T-helper 1 cell (primary cell): ENCODE results near the gene RIMKLB.
"Not testable (repeated sequence)": the region's sequence is repeated elsewhere in the genome, so short reads cannot be mapped to it uniquely, and the experiment has no call there.

ENCODE experiments used
- DNase-seq, 5 donors: peaks; one replicate each; pipeline ENCODE4 v3.0.0-alpha.2; 2012 to 2020

RIMKLB gene

GRCh38 chr12:8820676-8821407 lies 123.1 kb downstream of the RIMKLB start:
- not testable (repeated sequence) for DNase-seq

- no peak for DNase-seq
Measured at GRCh38 chr12:8821591-8821990, 123.8 kb downstream of the RIMKLB start.

GRCh38 chr12:8822298-8822697 lies 124.5 kb downstream of the RIMKLB start, which contains the start of gene A2ML1:
A2ML1 (plus strand) TSS chr12:8822621; CDS start chr12:8822652, 31 bp downstream.
- DNase-seq = no peak

GRCh38 chr12:8823565-8824300 lies 125.9 kb downstream of the RIMKLB start:
- no peak for DNase-seq

DNA sequence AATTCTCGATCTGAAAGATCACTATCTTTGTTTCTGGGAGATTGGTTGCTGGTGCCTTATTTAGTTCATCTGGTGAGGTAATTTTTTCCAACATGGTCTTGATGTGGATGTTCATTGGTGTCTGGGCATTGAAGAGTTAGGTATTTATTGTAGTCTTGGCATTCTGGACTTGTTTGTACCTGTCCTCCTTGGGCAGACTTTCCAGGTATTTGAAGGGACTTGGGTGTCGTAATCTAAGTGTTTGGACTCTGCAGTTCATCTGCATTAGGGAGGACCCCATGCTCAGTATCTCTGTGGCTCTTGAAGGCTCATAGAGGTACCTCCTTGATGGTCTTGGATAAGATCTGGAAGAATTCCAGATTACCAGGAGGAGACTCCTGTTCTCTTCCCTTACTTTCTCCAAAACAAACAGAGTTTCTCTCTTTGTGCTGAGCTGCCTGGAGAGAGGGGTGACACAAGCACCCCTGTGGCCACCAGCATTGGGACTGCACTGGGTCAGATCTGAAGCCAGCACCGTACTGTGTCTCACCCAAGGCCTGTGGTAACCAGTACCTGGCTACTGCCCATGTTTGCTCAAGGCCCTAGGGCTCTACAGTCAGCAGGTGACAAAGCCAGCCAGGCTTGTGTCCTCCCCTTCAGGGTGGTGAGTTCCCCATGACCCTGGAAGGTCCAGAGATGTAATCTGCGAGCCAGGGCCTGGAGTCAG lies 129.9 kb downstream of the RIMKLB start:
- no peak for DNase-seq

DNA sequence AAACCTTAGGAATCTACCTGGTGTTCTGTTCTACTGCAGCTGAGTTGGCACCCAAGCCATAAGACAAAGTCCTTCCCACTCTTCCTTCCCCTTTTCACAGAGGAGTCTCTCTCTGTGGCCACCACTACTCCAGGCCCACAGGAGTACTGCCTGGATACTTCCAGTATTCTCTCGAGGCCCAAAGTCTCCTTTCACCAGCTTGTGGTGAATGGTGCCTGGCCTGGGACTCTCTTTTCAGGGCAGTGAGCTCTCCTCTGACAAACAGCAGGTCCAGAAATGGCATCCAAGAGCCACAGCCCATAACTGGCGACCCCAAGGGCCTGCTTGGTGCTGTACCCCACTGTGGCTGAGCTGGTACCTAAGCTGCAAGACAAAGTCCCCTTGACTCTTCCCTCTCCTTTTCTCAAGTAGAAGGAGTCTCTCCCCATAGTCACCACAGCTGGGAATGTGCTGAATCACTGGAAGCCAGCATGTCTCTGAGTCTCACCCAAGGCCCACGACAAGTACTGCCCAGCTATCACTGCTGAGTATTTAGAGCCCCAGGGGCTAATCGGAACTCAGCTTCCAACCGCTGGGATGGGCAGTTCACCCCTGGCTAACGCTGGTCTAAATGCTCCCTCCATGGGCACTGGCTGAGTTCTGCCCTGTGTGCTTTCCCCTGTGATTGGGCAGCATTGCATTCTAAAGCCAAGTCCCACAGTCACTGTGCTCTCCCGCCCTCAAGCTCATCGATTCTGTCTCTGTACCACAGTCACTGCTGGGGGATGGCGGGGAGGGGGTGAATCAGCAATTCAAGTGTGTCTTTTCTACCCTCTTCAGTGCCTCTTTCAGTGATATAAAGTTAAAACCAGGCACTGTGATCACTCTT lies 130.7 kb downstream of the RIMKLB start:
- no peak for DNase-seq

DNA sequence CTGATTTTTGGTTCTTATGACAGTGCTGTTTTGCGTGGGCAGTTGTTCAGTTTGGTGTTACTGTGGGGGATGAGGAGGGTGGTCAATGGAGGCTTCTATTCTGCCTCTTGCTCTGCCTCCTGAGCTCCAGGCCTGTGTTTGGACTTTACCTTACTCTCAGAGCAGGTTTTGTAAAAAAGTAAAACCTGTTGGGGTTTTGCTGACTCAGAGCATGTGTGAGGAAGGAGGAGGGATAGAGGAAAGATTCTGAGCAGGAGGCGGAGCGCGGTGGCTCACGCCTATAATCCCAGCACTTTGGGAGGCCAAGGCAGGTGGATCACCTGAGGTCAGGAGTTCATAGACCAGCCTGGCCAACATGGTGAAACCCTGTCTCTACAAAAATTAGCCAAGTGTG lies 131.3 kb downstream of the RIMKLB start:
- DNase-seq = no peak

GRCh38 chr12:8829621-8830020 lies 131.8 kb downstream of the RIMKLB start:
- DNase-seq = no peak

DNA sequence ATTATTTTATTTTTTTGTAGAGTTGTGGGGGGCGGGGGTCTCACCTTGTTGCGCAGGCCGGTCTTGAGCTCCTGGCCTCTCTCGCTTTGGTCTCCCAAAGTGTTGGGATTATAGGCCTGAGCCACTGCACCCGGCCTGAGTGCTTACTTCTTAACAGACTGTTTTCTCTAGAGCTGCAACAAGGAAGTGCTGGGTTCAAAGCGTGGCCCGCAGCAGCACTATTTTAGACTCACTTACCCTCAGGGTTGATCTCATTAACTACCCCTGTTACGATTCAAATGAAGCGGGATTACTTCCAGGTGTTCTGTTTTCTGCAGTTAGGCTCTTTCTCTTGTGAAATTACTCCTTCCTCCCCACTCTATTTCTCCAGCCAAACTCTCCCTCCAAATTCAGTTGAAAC lies 133.3 kb downstream of the RIMKLB start:
- no peak for DNase-seq

DNA sequence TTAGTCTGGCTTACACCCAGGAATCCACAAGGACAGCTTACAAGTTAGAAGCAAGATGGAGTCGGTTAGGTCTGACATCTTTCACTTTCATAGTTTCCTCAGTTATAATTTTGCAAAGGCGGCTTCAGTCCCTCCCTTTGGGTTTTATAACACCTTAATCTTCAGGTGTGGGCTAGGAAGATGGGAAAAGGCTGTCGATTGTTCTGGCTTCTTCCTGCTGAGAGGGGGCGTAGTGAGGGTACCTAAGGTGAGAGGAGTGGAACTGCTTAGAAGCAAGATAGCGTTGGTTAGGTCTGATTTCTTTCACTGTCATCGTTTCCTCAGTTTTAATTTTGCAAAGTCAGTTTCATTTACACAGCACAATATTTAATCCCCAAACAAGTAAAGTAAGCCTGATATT lies 134.7 kb downstream of the RIMKLB start:
- DNase-seq = no peak
